Stimulated activated CD4-positive, alpha-beta T cell treated with anti-CD3 and anti-CD28 coated beads, TNF-alpha, amount 100 ng/mL, for 48 hours (primary cell): ENCODE data around the gene TAF9.
"Not testable (repeated sequence)": the region's sequence is repeated elsewhere in the genome, so short reads cannot be mapped to it uniquely, and the experiment has no call there.

Experiments used
- DNase-seq, 3 donors: peaks; one replicate each; pipeline ENCODE4 v3.0.0-alpha.2; 2020; ENCODE audit warnings: low read depth in 3 of 3

Gene TAF9

GRCh38 chr5:69369340-69370121, at the start of gene TAF9, which contains the start of the genes AK6 and RAD17:
Gene TAF9 (minus strand): TSS chr5:69369520. CDS start chr5:69365737, 3,783 bp downstream.
Gene AK6 (minus strand): TSS chr5:69369520. CDS start chr5:69369490, 30 bp downstream.
Gene RAD17 (plus strand): TSS chr5:69369818. CDS start chr5:69372209, 2,391 bp downstream.
- DNase-seq: peak; percentile 75 to 88 (median 86)

GRCh38 chr5:69418554-69418953, 49.2 kb upstream of the TAF9 start:
- DNase-seq: no peak

GRCh38 chr5:69416699-69417098, 47.4 kb upstream of the TAF9 start:
- DNase-seq: no peak

DNA sequence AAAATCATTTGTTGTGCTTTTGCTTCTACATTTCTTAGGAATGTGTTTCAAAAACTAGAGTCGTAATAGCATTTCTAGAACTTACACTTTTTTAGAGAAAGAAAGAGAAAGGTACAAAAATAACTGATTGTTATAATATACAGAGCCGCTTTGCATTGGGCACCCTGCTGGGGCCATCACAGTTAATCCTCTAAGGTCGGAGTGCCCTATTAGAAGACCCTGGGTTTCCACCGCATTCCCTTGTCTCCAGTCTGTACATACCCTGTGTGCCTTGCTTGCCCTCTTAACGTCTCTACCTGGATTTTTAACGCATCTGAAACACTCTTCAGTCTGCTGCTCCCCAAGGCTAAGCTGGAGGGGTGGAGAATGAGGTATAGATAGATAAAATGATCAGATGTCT, 46.9 kb upstream of the TAF9 start:
- DNase-seq: no peak

- no peak for DNase-seq
Measured at GRCh38 chr5:69415584-69415958, 46.3 kb upstream of the TAF9 start.

GRCh38 chr5:69414885-69415583, 45.7 kb upstream of the TAF9 start, which contains the start of gene MARVELD2:
Gene MARVELD2 (plus strand): TSS chr5:69415116. CDS start chr5:69419386, 4,270 bp downstream.
- DNase-seq: peak in 2 of 3 donors; percentile 16 to 22

DNA sequence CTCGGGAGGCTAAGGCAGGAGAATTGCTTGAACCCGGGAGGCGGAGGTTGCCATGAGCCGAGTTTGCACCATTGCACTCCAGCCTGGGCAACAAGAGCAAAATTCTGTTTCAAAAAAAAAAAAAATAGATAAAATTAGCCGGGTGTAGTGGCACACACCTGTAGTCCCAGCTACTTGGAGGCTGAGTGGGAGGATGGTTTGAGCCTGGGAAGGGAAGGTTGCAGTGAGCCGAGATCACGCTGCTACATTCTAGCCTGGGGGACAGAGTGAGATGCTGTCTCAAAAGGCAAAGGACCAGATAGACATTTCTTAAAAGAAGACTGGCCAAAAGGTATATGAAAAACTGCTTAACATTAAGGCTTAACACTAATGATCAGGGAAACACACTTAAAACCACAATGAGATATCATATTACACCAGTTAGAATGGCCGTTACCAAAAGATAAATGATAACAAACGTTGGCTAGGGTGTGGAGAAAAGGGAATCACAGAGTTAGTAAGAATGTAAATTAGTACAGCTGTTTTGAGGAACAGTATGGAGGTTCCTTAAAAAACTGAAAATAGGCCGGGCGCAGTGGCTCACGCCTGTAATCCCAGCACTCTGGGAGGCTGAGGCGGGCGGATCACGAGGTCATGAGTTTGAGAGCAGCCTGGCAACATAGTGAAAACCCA, 35.5 kb upstream of the TAF9 start:
- no peak for DNase-seq

DNA sequence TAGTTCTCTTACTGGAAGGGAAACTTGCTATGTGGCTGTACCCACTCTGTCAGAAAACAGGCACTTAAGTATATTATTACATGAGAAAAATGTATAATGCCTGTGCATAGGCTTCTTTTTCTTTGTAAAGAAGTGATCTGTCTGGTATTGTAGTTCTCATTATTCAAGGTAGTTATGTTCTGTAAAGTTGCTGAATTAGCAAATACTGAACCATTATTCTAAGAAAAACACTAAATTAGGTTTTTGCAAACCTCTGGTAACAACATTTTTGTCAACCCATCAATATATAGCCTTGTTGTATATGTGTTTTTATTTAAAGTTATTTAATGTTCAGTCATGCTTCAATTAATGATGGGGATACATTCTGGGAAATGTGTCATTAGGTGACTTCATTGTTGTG, 9.1 kb upstream of the TAF9 start:
- no peak for DNase-seq

GRCh38 chr5:69374911-69375446, 5.7 kb upstream of the TAF9 start:
- no peak for DNase-seq

GRCh38 chr5:69372394-69372793, 3.1 kb upstream of the TAF9 start:
- DNase-seq: no peak

DNA sequence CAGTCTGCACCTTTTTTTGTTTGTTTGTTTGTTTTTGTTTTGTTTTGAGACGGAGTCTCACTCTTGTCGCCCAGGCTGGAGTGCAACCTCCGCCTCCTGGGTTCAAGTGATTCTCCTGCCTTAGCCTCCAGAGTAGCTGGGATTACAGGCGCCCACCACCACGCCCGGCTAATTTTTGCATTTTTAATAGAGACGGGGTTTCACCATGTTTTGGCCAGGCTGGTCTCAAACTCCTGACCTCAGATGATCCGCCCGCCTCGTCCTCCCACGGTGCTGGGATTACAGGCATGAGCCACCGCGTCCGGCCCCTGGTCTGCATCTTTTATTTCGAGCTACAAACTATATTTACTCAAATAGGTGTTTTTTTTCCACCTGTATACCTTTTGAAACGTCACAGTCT, 1.0 kb upstream of the TAF9 start:
- not testable (repeated sequence) for DNase-seq

- DNase-seq: peak in 1 of 3 donors; percentile 24
Measured at GRCh38 chr5:69368458-69369339, 621 bp downstream of the TAF9 start.

GRCh38 chr5:69367697-69368279, 1.5 kb downstream of the TAF9 start:
- DNase-seq: no peak

DNA sequence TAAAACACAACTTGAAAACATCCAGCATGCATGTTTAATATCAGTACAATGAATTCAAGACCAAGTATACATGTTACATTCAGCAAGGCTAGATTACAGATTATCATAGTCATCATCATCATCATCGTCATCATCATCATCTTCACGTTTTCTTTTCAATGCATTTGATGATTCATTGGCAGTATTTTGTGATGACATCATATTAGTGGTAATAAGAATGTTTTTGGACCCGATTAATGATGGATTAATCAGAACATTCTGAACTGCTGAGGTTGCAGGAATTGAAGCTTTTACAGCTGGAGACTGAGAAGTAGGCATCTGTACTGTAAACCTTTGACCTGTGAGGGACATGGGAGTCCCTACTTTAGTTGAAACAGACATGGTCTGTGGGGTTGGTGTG, 4.5 kb downstream of the TAF9 start:
- no peak for DNase-seq

- no peak for DNase-seq
Measured at GRCh38 chr5:69364414-69364813, 4.9 kb downstream of the TAF9 start.

DNA sequence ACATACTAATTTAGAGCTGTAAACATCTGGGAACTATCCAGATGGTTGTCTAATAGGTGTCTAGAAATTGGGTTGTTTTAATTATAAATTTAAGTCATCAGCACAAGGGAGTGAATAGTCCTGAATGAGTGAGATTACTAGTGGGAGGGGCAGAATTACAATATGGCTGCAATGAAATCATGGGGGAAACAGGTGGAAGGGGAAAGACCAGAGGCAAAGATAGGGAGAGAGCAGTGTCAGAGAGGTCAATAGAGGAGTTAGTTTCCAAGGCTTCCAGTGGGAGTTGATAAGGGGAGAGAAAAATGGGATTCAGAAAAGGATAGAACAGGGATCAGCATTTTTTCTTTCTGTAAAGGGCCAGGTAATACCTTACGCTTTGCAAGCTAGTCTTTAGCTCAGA, 8.9 kb downstream of the TAF9 start:
- no peak for DNase-seq

GRCh38 chr5:69359699-69360098, 9.6 kb downstream of the TAF9 start:
- no peak for DNase-seq

DNA sequence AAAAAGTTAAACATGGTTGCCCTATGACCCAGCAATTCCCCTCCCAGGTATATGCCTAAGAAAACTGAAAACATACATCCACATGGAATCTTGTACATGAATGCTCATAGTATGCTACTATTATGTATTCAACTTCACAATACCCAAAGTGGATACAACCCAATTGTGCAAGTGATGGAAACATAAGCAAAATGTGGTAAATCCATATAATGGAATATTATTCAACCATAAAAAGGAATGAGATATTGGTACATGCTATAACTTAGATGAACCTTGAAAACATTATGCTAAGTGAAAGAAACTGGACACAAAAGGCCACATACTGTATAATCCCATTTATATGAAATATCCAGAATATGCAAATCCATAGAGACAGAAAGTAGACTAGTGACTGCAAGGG, 18.7 kb downstream of the TAF9 start:
- no peak for DNase-seq

- DNase-seq: no peak
Measured at GRCh38 chr5:69343083-69343482, 26.2 kb downstream of the TAF9 start.

- DNase-seq: no peak
Measured at GRCh38 chr5:69341520-69342161, 27.7 kb downstream of the TAF9 start.
